Measurements from ENCODE around the gene MFSD11. TPM values are rescaled to one million over a fixed set of nuclear protein-coding genes. Genes with fewer than 3 reads are reported as not detected.

Gene MFSD11
- total and polyA plus RNA-seq, 2 of the 4 experiments (the other 2 are of a cell fraction) = 12.3 to 16.1 TPM

DNA sequence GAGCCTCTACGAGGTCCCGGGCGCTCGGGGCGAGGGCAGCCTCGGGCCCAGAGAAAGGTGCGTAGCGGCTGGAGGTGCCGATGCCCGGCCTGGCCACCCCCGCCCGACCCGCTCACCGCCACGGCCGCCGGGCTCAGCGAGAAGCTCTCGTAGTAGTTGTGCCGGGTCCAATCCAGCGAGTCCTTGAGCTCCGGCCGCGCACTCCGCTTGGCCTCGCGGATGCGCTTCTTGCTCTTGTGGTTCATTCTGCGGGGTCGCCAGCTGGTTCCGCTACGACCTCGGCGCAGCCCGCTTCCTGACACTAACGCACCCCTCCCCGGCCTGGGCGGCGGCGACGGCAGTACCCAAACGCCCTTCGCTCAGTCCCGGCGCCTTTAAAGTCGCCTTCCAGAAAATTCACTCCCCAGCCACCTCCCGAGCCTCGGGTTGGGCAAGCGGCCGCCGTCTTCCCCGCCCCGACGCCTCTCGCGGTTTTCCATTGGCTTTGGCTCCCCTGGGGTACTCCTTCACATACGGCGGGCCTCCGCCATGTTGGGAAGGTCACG lies 11.6 kb upstream of the MFSD11 start, which contains the start of gene JMJD6 (continued):
- no peak; the same call in 1 of the 2 replicates for TF ChIP-seq BHLHE40 (IDR thresholded peaks at IDR 0.05; ENCODE audit: low read depth, low read length)
- TF ChIP-seq CEBPB (IDR thresholded peaks at IDR 0.05; ENCODE audit: low read depth, low read length) = peak; percentile 88

GRCh38 chr17:76726776-76727718 lies 10.9 kb upstream of the MFSD11 start, which contains the start of gene METTL23:
Gene METTL23, plus strand, starts transcription at chr17:76726839. Its CDS starts 2,872 bp downstream, at chr17:76729711.
- ChIA-PET CTCF (interaction anchor here (0.6 kb wide), 1 partner anchor 31 kb away, joined by 3 read pairs; no protein-coding TSS in a partner anchor), POLR2A (ENCODE audit: unreplicated experiment) (interaction anchor here (0.6 to 0.9 kb wide), 2 partner anchors 10 to 134 kb away, joined by 3 read pairs; no protein-coding TSS in a partner anchor)
- peak within 1 kb of the TSS; percentile 34; the same call in 1 of the 3 replicates for H2BK15ac ChIP-seq (ENCODE audit: low read depth, low read length)
- no peaks in the 10 kb centered on the region for H3K9me3 ChIP-seq (ENCODE audit: control insufficient read depth, insufficient read depth, low read length)
- 0 out of 2 replicates have a peak, but pooled peaks cover 2% of the 10 kb centered on the region for H3K9me1 ChIP-seq (ENCODE audit: insufficient read depth, low read length)
- peak within 1 kb of the TSS; percentile 70; the same call in 1 of the 2 replicates for H3K18ac ChIP-seq (ENCODE audit: low read depth, low read length)
- H3K4me2 ChIP-seq (ENCODE audit: low read depth, low read length) = peak within 1 kb of the TSS; percentile 92
- peaks cover 17 to 63% of the 10 kb centered on the region in 2 experiments for H3K79me1 ChIP-seq (ENCODE audit: low read depth in 1 of 2, low read length in 2 of 2)
- intact Hi-C loops (cut with micrococcal nuclease) = loop anchor here (1.0 to 2.0 kb wide), 3 partner anchors 8 to 340 kb away; no protein-coding TSS in a partner anchor
- peak within 1 kb of the TSS; percentile 89 for H3K56ac ChIP-seq (ENCODE audit: extremely low read depth, insufficient read depth, low read length)
- H3K23ac ChIP-seq (ENCODE audit: low read depth, low read length) = peak within 1 kb of the TSS; percentile 88
- peaks cover 24% of the 10 kb centered on the region for H3K36me3 ChIP-seq (ENCODE audit: control insufficient read depth, insufficient read depth, low read length)
- peak within 1 kb of the TSS; percentile 97 for H2AFZ ChIP-seq (replicated peaks; ENCODE audit: low read length, poor library complexity)
- peak within 1 kb of the TSS; percentile 68 to 92 for H4K8ac ChIP-seq (ENCODE audit: low read depth in 2 of 2, low read length in 2 of 2)
- H4K20me1 ChIP-seq (ENCODE audit: insufficient read depth, low read length) = peaks cover 36% of the 10 kb centered on the region
- dilution Hi-C loops (cut with HindIII; ENCODE audit: low sequenced_read_pairs, unreplicated experiment) = no loop called here
- H3K4me1 ChIP-seq (ENCODE audit: control insufficient read depth, insufficient read depth, low read length) = peaks cover 6% of the 10 kb centered on the region
- peak; percentile 77 for DNase-seq
- TSS peak; percentile 62 for BruUV-seq (replicated peaks)
- H3K4me3 ChIP-seq (ENCODE audit: insufficient read depth, low read depth, low read length) = peak within 1 kb of the TSS; percentile 81
- H3K14ac ChIP-seq (replicated peaks; ENCODE audit: low read depth, low read length) = peak within 1 kb of the TSS; percentile 94
- H2BK20ac ChIP-seq (ENCODE audit: low read depth, low read length) = no peak within 1 kb of the TSS
- peak within 1 kb of the TSS; percentile 94 for H2BK5ac ChIP-seq (ENCODE audit: low read depth, low read length, poor library complexity, severe bottlenecking)
- peak within 1 kb of the TSS; percentile 94 for H3K9ac ChIP-seq (ENCODE audit: low read depth, low read length)
- peak within 1 kb of the TSS; percentile 55 for H4K5ac ChIP-seq (ENCODE audit: low read depth, low read length)
- H2AK5ac ChIP-seq (ENCODE audit: low read depth, low read length) = peak within 1 kb of the TSS; percentile 93
- peak within 1 kb of the TSS; percentile 95 for H3K27ac ChIP-seq (ENCODE audit: insufficient read depth, low read length)
- H3K27me3 ChIP-seq (ENCODE audit: control insufficient read depth, insufficient read depth, low read length) = no peaks in the 10 kb centered on the region
- in situ Hi-C loops (cut with MboI; ENCODE audit: low sequenced_read_pairs) = no loop called here
- peak within 1 kb of the TSS; percentile 100 for H2AK9ac ChIP-seq (replicated peaks; ENCODE audit: low read depth, low read length, poor library complexity)
- H2BK120ac ChIP-seq (ENCODE audit: low read depth, low read length) = peak within 1 kb of the TSS; percentile 67; the same call in 1 of the 2 replicates
- peak within 1 kb of the TSS; percentile 95 for H4K91ac ChIP-seq (ENCODE audit: insufficient read depth, low read depth, low read length)
- 5% methylated on average over 12 of the region's 71 CpGs; no CpG with 5 or more reads in 1 of the 2 experiments for WGBS, 2 experiments (ENCODE audit: extremely low coverage in 2 of 2, insufficient read length in 1 of 2)
- peak; percentile 52 for ATAC-seq (ENCODE audit: low read depth)
- H3K4ac ChIP-seq (ENCODE audit: low read depth, low read length) = peak within 1 kb of the TSS; percentile 95
- TF ChIP-seq, protein P1, sequence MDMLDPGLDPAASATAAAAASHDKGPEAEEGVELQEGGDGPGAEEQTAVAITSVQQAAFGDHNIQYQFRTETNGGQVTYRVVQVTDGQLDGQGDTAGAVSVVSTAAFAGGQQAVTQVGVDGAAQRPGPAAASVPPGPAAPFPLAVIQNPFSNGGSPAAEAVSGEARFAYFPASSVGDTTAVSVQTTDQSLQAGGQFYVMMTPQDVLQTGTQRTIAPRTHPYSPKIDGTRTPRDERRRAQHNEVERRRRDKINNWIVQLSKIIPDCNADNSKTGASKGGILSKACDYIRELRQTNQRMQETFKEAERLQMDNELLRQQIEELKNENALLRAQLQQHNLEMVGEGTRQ (IDR thresholded peaks at IDR 0.05; ENCODE audit: low read depth, low read length) = peak; percentile 65; the same call in 1 of the 2 replicates
- TF ChIP-seq RFX5 (IDR thresholded peaks at IDR 0.05; ENCODE audit: low read depth, low read length) = no peak
- peak; percentile 41; the same call in 1 of the 2 replicates for TF ChIP-seq SMC3 (IDR thresholded peaks at IDR 0.05; ENCODE audit: low read depth, low read length)
- TF ChIP-seq ELK1 (IDR thresholded peaks at IDR 0.05; ENCODE audit: borderline replicate concordance, low read depth, low read length) = no peak
- TF ChIP-seq RAD21 (IDR thresholded peaks at IDR 0.05; ENCODE audit: low read length) = peak; percentile 45
- TF ChIP-seq RCOR1 (IDR thresholded peaks at IDR 0.05; ENCODE audit: insufficient replicate concordance, low read length) = no peak
- TF ChIP-seq POLR2A (IDR thresholded peaks at IDR 0.05; ENCODE audit: low read depth, low read length) = peak; percentile 93
- peak; percentile 94 for TF ChIP-seq BHLHE40 (IDR thresholded peaks at IDR 0.05; ENCODE audit: low read depth, low read length)
- no peak for TF ChIP-seq FOS (IDR thresholded peaks at IDR 0.05; ENCODE audit: low read depth, low read length)
- peak; percentile 87 for TF ChIP-seq MXI1 (IDR thresholded peaks at IDR 0.05; ENCODE audit: borderline replicate concordance, low read depth, low read length)
- no peak for TF ChIP-seq MAFK (IDR thresholded peaks at IDR 0.05; ENCODE audit: low read depth, low read length)

Data from IMR-90 (cell line).